GM10847 (cell line): ENCODE measurements around the gene DDRGK1.

Source experiments
- POLR2A ChIP-seq: IDR thresholded peaks from 2 replicates; pipeline ENCODE4 v1.6.1; 2011; ENCODE audit not compliant: insufficient read length; ENCODE audit errors: extremely low read depth

DDRGK1 gene

DNA sequence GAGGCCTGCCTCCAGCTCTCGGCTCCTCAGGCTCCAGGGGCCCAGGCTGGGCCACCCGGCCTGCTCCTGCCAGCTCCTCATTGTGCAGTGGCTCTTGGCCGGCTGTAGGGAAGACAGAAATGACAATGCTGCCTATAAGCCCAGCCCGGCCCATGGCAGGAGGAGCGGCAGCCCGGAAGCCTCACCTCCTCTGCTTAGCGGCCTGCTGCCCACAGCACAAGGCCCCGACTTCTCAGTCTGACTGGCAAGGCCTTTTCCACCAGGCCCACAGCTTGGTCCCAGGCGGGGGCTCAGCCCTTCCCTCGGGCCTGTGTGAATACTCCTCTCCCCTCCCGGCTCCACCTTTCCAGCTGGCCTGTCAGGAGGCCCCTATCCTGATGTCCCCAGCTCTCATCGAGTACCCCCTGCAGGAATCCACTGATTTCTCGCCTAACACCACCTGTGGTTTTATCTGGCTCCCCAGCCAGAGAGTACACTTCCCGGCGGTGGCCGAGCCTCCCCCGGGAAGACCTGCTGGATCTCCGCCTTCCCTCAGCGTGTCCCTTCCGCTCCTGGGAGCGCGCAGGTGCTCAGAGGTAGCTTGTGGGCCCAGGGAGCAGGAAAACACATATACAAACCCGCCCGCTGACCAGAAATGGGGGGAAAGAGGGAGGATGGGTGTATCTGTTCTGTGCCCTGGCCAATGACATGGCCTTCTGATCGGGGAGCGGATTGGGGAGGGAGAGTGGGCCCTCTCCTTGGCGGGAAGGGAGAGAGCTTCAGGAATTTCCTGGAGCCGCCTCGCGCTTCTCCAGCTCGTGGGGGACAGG lies 963 bp downstream of the DDRGK1 start:
- no peak for TF ChIP-seq POLR2A

GRCh38 chr20:3202965-3203314 lies 1.5 kb downstream of the DDRGK1 start:
- TF ChIP-seq POLR2A = no peak

GRCh38 chr20:3199976-3200755 lies 4.3 kb downstream of the DDRGK1 start:
- no peak for TF ChIP-seq POLR2A

DNA sequence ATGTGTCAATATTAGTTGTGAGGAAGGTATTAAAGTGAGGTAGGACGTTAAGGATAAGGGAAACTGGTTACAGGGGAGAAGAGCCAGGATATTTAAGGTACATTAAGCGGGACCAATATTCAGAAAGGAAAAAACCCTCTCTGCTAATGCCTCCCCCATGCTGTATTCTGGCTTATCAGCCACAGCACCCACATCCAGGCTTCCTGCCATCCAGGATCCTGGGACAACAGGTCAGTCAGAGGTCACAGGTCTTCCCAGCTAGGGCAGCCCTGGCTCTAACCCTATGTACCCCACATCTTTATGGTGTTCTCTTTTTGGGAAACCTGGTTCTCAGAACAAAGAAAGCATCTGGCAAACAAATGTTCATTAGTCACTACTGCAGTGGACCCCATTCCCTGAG lies 5.3 kb downstream of the DDRGK1 start:
- TF ChIP-seq POLR2A = no peak

- no peak for TF ChIP-seq POLR2A
Measured at GRCh38 chr20:3195590-3196237, 8.8 kb downstream of the DDRGK1 start.

DNA sequence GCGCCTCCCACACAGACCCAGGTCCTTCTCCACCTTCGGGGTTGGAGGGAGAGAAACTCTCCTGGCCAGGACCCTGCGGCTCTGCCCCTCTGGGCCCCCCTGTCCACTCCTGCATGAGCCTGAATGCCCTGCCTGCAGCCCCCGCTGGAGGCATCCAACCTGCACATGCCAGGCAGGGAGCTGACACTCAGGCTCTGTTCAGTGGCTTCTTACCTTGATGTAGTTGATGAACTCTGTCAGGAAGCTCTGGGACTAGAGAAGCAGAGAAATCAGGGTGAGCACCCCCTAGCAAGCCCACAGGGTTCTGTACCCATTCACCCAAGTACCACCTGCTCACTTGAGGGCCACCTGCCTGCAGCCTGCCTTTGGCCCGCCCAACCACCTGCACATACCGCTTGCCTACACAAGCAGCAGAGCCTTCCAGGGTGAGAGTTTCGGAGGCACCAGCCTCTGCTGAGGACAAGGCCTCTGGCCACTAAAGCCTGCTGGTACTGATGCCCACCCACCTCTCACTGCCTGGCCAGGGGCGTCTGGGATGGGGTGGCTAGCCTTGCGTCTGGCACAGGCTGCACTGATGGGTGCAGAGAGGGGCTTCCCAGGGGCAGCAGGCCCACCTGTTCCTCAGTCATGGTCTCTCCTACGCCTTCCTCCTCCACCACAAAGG lies 9.7 kb downstream of the DDRGK1 start:
- no peak for TF ChIP-seq POLR2A

GRCh38 chr20:3193806-3194616 lies 10.5 kb downstream of the DDRGK1 start:
- TF ChIP-seq POLR2A = no peak

DNA sequence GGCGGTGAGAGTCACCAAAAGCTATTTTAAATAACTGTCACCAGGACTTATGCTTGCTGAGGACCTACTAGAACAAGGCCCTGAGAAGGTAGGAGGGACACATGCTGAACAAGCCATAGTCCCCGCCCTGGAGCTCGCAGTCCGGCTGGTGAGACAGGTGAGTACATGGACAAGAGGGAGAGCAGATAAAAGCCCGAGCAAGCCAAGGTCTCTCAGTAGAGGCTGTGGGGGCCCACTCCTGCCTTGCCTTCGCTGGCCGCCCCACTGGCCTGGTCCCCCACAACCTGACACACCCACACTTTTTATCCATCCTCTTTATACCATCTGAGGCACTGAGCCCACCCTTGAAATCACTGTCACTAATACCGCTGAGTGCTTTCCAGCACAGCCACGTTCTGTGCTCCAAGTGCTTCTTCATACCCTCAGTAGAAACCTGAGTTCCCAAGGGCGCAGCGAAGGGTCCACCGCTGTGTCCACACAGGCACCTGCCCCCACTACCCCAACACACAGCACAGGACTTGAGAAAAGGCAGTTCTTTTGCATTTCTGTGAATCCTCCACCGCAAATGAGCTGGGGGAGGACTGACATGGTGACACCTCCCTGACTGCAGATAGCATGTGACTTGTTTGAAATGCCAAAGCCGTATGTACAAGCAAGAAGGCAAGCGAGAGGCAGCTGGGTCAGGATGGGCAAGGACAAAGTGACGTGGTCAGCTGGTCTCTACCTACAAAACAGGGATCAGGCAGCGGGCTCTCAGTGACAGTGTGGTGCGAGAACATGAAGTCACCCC lies 12.1 kb downstream of the DDRGK1 start:
- no peak for TF ChIP-seq POLR2A

DNA sequence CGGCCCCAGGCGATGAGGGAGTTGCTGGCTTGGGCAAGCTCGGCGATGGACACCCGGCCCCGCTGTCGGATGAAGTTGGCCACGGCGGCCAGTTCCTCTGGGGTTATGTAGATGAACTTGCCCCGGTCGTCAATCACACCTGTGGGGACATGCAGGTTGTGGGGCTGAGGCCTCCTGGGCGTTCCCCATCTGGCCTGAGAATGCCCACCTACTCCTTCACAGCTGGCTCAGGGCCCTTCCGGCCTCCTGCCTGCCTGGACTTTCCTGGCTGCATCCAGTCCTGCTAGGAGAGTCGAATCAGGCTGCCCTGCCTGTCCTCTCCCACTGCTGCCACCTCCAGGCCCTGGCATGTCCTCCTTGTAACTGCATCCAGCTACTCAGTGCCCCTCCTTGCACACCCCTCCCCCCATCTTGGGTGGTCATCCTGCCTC lies 13.8 kb downstream of the DDRGK1 start:
- no peak for TF ChIP-seq POLR2A

GRCh38 chr20:3189561-3190131 lies 14.8 kb downstream of the DDRGK1 start:
- TF ChIP-seq POLR2A = no peak

DNA sequence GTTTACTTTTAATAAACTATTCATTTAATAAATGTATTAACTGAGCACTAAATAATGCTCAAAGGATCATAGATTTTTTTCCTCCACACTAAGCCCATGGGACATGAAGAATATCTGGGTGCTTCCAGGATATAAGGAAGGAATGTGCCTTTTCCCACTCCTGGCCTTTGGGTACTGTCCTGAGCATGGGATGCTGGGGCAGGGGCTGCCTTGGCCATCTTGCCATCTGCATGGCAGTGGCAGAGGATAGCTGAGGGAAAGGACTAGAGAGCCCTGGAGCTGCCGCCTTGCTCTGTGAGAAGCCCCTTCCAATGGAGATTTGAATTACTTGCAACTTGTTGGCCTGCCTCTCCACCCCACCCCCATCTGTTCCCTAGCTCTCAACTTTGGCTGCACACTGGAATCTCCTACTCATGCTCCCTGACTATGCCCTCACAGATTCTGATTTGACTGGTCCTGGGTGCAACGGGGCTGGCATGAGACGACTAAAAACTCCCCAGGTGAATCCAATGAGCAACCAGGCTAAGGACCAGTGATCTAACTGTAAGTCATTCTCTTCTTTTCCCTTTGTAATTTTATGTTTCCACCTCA lies 15.6 kb downstream of the DDRGK1 start:
- TF ChIP-seq POLR2A = no peak

- TF ChIP-seq POLR2A = no peak
Measured at GRCh38 chr20:3183896-3184612, 20.4 kb downstream of the DDRGK1 start.
